GM23338 (cell line): ENCODE measurements around the gene CLHC1. TPM values are rescaled to one million over a fixed set of nuclear protein-coding genes. Genes with fewer than 3 reads are reported as not detected.
A peak's percentile ranks its signal among the peaks of the same experiment; 100 is the strongest.

Experiments
- ATAC-seq: fragments of 200-7000 bp; cut with Tn5 transposase; 3 replicates; pipeline ENCODE4 v1.9.1; 2020
- DNase-seq: peaks from one replicate; pipeline ENCODE4 v3.0.0-alpha.2; 2015; ENCODE audit warnings: low spot score
- H2AFZ ChIP-seq: fragments of 200-600 bp; sonication (generic); 2 replicates; pipeline ENCODE4 v1.8.0; 2016; ENCODE audit warnings: antibody characterized with exemption, mild to moderate bottlenecking, moderate library complexity
- H3F3A ChIP-seq: fragments of 200-600 bp; sonication (generic); replicated peaks from 2 replicates; pipeline ENCODE4 v1.8.0; 2017; ENCODE audit warnings: antibody characterized with exemption, mixed run types, low read depth
- H3K27ac ChIP-seq: fragments of 200-600 bp; sonication (generic); 2 replicates; pipeline ENCODE4 v1.6.1; 2016; ENCODE audit warnings: low read depth
- H3K27me3 ChIP-seq: fragments of 200-600 bp; sonication (generic); 2 replicates; pipeline ENCODE4 v1.8.0; 2016; ENCODE audit warnings: mild to moderate bottlenecking, mixed run types, moderate library complexity; ENCODE audit not compliant: insufficient read depth
- H3K36me3 ChIP-seq: fragments of 200-600 bp; sonication (generic); 2 replicates; pipeline ENCODE4 v1.8.0; 2016; ENCODE audit warnings: mild to moderate bottlenecking; ENCODE audit not compliant: insufficient read depth
- H3K4me1 ChIP-seq: fragments of 200-600 bp; sonication (generic); 2 replicates; pipeline ENCODE4 v1.8.0; 2016; ENCODE audit warnings: mild to moderate bottlenecking, moderate library complexity; ENCODE audit not compliant: insufficient read depth
- H3K4me2 ChIP-seq: fragments of 200-600 bp; sonication (generic); 2 replicates; pipeline ENCODE4 v1.7.1; 2017; ENCODE audit warnings: mixed run types
- H3K4me3 ChIP-seq: fragments of 200-600 bp; sonication (generic); 2 replicates; pipeline ENCODE4 v1.6.1; 2016; ENCODE audit warnings: mixed run types
- H3K79me2 ChIP-seq: fragments of 200-600 bp; sonication (generic); replicated peaks from 2 replicates; pipeline ENCODE4 v1.8.0; 2017; ENCODE audit warnings: mild to moderate bottlenecking; ENCODE audit not compliant: insufficient read depth
- H3K9me2 ChIP-seq: fragments of 200-600 bp; sonication (generic); 2 replicates; pipeline ENCODE4 v1.8.0; 2017; ENCODE audit not compliant: insufficient read depth
- H4K20me1 ChIP-seq: fragments of 200-600 bp; sonication (generic); replicated peaks from 2 replicates; pipeline ENCODE4 v1.8.0; 2017; ENCODE audit warnings: mild to moderate bottlenecking; ENCODE audit not compliant: insufficient read depth
- H3K27ac Mint-ChIP-seq: 2 replicates; pipeline ENCODE4 v1.8.0; 2020; ENCODE audit warnings: inconsistent platforms, mild to moderate bottlenecking, moderate library complexity, mixed read lengths
- H3K27me3 Mint-ChIP-seq: 3 replicates; pipeline ENCODE4 v1.8.0; 2022; ENCODE audit warnings: low read depth, mild to moderate bottlenecking, moderate library complexity, mixed read lengths, inconsistent platforms; ENCODE audit not compliant: insufficient read depth, poor library complexity
- H3K36me3 Mint-ChIP-seq: 3 replicates; pipeline ENCODE4 v1.8.0; 2021; ENCODE audit warnings: low read depth, mild to moderate bottlenecking, inconsistent platforms, moderate library complexity, mixed read lengths
- H3K4me1 Mint-ChIP-seq: 3 replicates; pipeline ENCODE4 v1.8.0; 2020; ENCODE audit warnings: mild to moderate bottlenecking, inconsistent platforms, mixed read lengths
- H3K4me3 Mint-ChIP-seq: 3 replicates; pipeline ENCODE4 v1.8.0; 2021; ENCODE audit warnings: moderate library complexity, mild to moderate bottlenecking, inconsistent platforms, mixed read lengths
- H3K9me3 Mint-ChIP-seq: 3 replicates; pipeline ENCODE4 v1.8.0; 2020; ENCODE audit warnings: moderate library complexity, mild to moderate bottlenecking, inconsistent platforms, mixed read lengths
- ETS1 ChIP-seq: IDR thresholded peaks from 2 replicates; pipeline ENCODE4 v1.6.1; 2016; ENCODE audit warnings: antibody characterized with exemption
- EZH2 ChIP-seq: fragments of 200-600 bp; sonication (generic); IDR thresholded peaks from one replicate; pipeline ENCODE4 v1.8.0; 2017; ENCODE audit warnings: antibody characterized with exemption, mild to moderate bottlenecking, low read depth; ENCODE audit not compliant: unreplicated experiment
- EZH2phosphoT487 ChIP-seq: fragments of 200-600 bp; sonication (generic); IDR thresholded peaks from one replicate; pipeline ENCODE4 v1.8.1; 2018; ENCODE audit warnings: antibody characterized with exemption; ENCODE audit not compliant: unreplicated experiment
- JUNB ChIP-seq: IDR thresholded peaks from one replicate; pipeline ENCODE4 v1.6.1; 2016; ENCODE audit warnings: antibody characterized with exemption; ENCODE audit not compliant: unreplicated experiment
- ZNF114 ChIP-seq: fragments of 250-450 bp; sonication (Bioruptor Pico); IDR thresholded peaks from 2 replicates; pipeline ENCODE4 v1.5.0; 2020; ENCODE audit warnings: mild to moderate bottlenecking, moderate library complexity
- ZNF331 ChIP-seq: fragments of 250-450 bp; sonication (Bioruptor Pico); IDR thresholded peaks from 2 replicates; pipeline ENCODE4 v1.5.0; 2020; ENCODE audit warnings: low read depth, mild to moderate bottlenecking, moderate library complexity
- polyA plus RNA-seq: library from polyadenylated mRNA; unstranded; fragments of >200 nt; fragmentation: Nextera tagmentation; extraction: Ambion mirVana; gene quantifications from 2 replicates; pipeline ENCODE4 v1.2.1, GENCODE V29; 2016
- total RNA-seq: library from RNA; depleted of rRNA; stranded (reverse); fragments of >200 nt; shearing (Covaris generic); gene quantifications from 2 replicates; pipeline ENCODE4 v1.2.3, GENCODE V29; 2014
- TF ChIP-seq, protein P1 (sequence below): fragments of 250-450 bp; sonication (Bioruptor Pico); IDR thresholded peaks from 2 replicates; pipeline ENCODE4 v1.5.0; 2020; ENCODE audit warnings: mild to moderate bottlenecking, moderate library complexity
- TF ChIP-seq, protein P2 (sequence below), 2 experiments: fragments of 200-600 bp in 1 of 2; sonication (generic) in 1 of 2; conservative IDR thresholded peaks; 2 replicates each; pipeline versions ENCODE4 v1.5.1 to v1.6.1; 2016 to 2017; ENCODE audit warnings: antibody characterized with exemption in 2 of 2, low read depth in 2 of 2, mild to moderate bottlenecking in 2 of 2, moderate library complexity in 1 of 2

Gene CLHC1
- total and polyA plus RNA-seq, 2 experiments from 2014 or later, result 3.1 to 5.0 TPM

DNA sequence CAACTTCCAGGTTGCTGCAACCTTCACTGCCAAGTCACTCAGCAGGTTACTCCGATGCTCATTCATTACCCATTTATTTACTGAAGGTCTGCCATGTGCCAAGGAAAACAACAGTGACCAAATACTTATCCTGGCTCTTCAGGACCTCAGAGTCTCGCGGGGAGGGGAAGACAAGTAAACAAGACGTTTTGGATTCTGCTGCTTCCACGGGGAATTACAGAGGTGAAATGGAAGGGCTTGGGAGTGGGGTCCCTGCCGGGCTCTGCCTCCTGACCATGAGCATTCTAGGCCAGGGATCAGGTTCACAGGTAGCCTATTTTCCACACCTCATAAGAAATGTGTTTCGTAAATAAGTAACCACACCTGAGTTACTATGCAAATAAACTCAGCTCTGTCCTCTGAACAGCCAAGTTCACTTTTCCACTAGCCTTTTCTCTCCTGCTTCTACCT lies 68.1 kb downstream of the CLHC1 start (continued):
- TF ChIP-seq ETS1 (no peak), JUNB (no peak), ZNF331 (CRISPR knock-in tag) (no peak), EZH2 (no peak)
- TF ChIP-seq, protein P1, sequence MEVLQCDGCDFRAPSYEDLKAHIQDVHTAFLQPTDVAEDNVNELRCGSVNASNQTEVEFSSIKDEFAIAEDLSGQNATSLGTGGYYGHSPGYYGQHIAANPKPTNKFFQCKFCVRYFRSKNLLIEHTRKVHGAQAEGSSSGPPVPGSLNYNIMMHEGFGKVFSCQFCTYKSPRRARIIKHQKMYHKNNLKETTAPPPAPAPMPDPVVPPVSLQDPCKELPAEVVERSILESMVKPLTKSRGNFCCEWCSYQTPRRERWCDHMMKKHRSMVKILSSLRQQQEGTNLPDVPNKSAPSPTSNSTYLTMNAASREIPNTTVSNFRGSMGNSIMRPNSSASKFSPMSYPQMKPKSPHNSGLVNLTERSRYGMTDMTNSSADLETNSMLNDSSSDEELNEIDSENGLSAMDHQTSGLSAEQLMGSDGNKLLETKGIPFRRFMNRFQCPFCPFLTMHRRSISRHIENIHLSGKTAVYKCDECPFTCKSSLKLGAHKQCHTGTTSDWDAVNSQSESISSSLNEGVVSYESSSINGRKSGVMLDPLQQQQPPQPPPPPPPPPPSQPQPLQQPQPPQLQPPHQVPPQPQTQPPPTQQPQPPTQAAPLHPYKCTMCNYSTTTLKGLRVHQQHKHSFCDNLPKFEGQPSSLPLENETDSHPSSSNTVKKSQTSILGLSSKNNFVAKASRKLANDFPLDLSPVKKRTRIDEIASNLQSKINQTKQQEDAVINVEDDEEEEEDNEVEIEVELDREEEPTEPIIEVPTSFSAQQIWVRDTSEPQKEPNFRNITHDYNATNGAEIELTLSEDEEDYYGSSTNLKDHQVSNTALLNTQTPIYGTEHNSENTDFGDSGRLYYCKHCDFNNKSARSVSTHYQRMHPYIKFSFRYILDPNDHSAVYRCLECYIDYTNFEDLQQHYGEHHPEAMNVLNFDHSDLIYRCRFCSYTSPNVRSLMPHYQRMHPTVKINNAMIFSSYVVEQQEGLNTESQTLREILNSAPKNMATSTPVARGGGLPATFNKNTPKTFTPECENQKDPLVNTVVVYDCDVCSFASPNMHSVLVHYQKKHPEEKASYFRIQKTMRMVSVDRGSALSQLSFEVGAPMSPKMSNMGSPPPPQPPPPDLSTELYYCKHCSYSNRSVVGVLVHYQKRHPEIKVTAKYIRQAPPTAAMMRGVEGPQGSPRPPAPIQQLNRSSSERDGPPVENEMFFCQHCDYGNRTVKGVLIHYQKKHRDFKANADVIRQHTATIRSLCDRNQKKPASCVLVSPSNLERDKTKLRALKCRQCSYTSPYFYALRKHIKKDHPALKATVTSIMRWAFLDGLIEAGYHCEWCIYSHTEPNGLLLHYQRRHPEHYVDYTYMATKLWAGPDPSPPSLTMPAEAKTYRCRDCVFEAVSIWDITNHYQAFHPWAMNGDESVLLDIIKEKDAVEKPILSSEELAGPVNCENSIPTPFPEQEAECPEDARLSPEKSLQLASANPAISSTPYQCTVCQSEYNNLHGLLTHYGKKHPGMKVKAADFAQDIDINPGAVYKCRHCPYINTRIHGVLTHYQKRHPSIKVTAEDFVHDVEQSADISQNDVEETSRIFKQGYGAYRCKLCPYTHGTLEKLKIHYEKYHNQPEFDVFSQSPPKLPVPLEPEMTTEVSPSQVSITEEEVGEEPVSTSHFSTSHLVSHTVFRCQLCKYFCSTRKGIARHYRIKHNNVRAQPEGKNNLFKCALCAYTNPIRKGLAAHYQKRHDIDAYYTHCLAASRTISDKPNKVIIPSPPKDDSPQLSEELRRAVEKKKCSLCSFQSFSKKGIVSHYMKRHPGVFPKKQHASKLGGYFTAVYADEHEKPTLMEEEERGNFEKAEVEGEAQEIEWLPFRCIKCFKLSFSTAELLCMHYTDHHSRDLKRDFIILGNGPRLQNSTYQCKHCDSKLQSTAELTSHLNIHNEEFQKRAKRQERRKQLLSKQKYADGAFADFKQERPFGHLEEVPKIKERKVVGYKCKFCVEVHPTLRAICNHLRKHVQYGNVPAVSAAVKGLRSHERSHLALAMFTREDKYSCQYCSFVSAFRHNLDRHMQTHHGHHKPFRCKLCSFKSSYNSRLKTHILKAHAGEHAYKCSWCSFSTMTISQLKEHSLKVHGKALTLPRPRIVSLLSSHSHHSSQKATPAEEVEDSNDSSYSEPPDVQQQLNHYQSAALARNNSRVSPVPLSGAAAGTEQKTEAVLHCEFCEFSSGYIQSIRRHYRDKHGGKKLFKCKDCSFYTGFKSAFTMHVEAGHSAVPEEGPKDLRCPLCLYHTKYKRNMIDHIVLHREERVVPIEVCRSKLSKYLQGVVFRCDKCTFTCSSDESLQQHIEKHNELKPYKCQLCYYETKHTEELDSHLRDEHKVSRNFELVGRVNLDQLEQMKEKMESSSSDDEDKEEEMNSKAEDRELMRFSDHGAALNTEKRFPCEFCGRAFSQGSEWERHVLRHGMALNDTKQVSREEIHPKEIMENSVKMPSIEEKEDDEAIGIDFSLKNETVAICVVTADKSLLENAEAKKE (CRISPR knock-in tag), result no peak

- Histone ChIP-seq H3K27ac (0 out of 2 replicates have a peak overlapping the region, but pooled peaks have one; percentile 1), H2AFZ (peak overlapping the region; percentile 76), H4K20me1 (no peaks in the 10 kb centered on the region), H3K27me3 (no peaks in the 10 kb centered on the region), H3K4me2 (no peak overlapping the region), H3K36me3 (no peaks in the 10 kb centered on the region), H3K4me1 (peaks cover 22% of the 10 kb centered on the region), H3F3A (no peaks in the 10 kb centered on the region), H3K79me2 (no peaks in the 10 kb centered on the region), H3K9me2 (no peaks in the 10 kb centered on the region), H3K4me3 (no peak overlapping the region)
- TF ChIP-seq, protein P2, sequence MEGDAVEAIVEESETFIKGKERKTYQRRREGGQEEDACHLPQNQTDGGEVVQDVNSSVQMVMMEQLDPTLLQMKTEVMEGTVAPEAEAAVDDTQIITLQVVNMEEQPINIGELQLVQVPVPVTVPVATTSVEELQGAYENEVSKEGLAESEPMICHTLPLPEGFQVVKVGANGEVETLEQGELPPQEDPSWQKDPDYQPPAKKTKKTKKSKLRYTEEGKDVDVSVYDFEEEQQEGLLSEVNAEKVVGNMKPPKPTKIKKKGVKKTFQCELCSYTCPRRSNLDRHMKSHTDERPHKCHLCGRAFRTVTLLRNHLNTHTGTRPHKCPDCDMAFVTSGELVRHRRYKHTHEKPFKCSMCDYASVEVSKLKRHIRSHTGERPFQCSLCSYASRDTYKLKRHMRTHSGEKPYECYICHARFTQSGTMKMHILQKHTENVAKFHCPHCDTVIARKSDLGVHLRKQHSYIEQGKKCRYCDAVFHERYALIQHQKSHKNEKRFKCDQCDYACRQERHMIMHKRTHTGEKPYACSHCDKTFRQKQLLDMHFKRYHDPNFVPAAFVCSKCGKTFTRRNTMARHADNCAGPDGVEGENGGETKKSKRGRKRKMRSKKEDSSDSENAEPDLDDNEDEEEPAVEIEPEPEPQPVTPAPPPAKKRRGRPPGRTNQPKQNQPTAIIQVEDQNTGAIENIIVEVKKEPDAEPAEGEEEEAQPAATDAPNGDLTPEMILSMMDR (conservative IDR thresholded peaks at IDR 0.05; ENCODE audit: low read depth in 2 of 2), result no peak
- no peak for TF ChIP-seq ZNF114 (CRISPR knock-in tag)
- TF ChIP-seq ZNF331 (CRISPR knock-in tag), result no peak
- TF ChIP-seq EZH2phosphoT487, result no peak
- no peak for DNase-seq
- Mint-ChIP-seq H3K9me3 (no peaks in the 10 kb centered on the region), H3K36me3 (no peaks in the 10 kb centered on the region), H3K27me3 (peaks cover 14% of the 10 kb centered on the region), H3K4me1 (peaks cover 44% of the 10 kb centered on the region), H3K4me3 (no peak overlapping the region), H3K27ac (peak overlapping the region; percentile 24)
- 0 out of 3 replicates have a peak, but pooled peaks have one; percentile 6 for ATAC-seq
These were observed 68.8 kb downstream of the CLHC1 start for GRCh38 chr2:55163274-55163721.
